GM06990 (cell line): ENCODE measurements around the gene ANKRD13D.

ENCODE experiments used
- DNase-seq: peaks from one replicate; pipeline ENCODE4 v3.0.0-alpha.2; 2011; ENCODE audit not compliant: insufficient read length; ENCODE audit errors: extremely low read depth
- H3K27me3 ChIP-seq: replicated peaks from 2 replicates; pipeline ENCODE4 v1.6.0; 2011; ENCODE audit warnings: low read length; ENCODE audit not compliant: control insufficient read depth, insufficient read depth
- H3K36me3 ChIP-seq: 2 replicates; pipeline ENCODE4 v1.5.1; 2011; ENCODE audit warnings: low read length; ENCODE audit not compliant: control insufficient read depth, insufficient read depth
- H3K4me3 ChIP-seq: replicated peaks from 2 replicates; pipeline ENCODE4 v1.5.1; 2011; ENCODE audit warnings: low read depth, mild to moderate bottlenecking, control low read depth, low read length
- CTCF ChIP-seq: IDR thresholded peaks from 2 replicates; pipeline ENCODE4 v1.5.1; 2011; ENCODE audit warnings: low read length, control low read depth, mild to moderate bottlenecking, inconsistent platforms; ENCODE audit not compliant: insufficient read depth, poor library complexity, severe bottlenecking

Gene ANKRD13D

DNA sequence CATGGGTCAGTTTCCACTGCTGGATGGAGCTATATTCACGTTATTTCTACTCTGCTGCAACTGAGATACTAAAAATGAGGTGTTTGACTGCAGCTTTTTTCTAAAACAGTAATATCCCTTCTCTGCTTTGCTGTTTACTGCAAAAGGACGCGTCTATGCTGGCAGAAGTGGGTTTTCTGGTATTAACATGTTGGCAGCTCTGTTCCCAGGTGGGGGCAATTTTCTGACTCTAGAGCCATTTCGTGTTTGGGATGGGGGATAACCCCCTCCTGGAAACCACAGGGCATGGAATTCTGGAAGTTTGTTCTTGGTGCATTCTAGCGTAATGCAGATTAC, 17.9 kb upstream of the ANKRD13D start:
- Histone ChIP-seq H3K4me3 (peak overlapping the region; percentile 60), H3K27me3 (no peaks in the 10 kb centered on the region), H3K36me3 (peaks cover 16% of the 10 kb centered on the region)
- TF ChIP-seq CTCF, result no peak
- DNase-seq, result no peak

DNA sequence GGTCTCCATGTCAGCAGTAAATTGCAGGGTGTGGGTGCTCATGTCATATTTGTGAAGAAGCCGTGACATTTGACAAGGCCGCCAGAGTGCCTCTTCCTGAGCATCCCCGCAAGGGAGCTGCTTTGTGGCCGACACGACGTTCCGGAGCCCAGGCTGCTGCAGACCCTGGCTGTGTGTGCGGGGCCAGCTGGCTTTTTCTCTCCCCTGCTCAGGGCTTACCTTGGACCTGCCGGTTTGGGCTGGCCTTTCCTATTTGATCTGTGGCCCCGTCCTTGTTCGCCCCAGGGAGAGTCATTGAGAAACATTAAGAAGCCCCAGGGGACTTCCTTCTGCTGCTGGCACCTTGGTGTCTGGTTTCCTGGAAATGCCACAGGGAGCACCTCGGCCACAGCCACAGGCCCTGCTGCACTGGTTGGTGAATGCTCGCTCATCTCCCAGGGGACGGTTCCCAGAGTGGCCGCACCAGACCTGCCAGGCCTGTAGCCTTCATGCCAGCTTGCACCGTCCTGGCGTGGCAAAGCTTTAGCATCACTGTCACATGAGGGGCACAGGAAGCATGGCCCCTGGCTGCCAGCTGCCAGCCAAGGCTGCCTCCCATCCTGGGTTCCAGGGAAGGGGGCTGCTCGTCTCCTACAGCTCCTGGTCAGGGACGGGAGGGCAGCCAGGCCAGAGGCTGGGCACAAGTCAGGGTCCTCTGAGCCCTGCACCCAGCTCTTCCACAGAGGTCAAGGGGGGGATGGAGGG, 17.4 kb upstream of the ANKRD13D start:
- no peak for DNase-seq
- no peak for TF ChIP-seq CTCF
- no peaks in the 10 kb centered on the region for H3K27me3 ChIP-seq
- peaks cover 16% of the 10 kb centered on the region for H3K36me3 ChIP-seq
- H3K4me3 ChIP-seq, result peak overlapping the region; percentile 60

DNA sequence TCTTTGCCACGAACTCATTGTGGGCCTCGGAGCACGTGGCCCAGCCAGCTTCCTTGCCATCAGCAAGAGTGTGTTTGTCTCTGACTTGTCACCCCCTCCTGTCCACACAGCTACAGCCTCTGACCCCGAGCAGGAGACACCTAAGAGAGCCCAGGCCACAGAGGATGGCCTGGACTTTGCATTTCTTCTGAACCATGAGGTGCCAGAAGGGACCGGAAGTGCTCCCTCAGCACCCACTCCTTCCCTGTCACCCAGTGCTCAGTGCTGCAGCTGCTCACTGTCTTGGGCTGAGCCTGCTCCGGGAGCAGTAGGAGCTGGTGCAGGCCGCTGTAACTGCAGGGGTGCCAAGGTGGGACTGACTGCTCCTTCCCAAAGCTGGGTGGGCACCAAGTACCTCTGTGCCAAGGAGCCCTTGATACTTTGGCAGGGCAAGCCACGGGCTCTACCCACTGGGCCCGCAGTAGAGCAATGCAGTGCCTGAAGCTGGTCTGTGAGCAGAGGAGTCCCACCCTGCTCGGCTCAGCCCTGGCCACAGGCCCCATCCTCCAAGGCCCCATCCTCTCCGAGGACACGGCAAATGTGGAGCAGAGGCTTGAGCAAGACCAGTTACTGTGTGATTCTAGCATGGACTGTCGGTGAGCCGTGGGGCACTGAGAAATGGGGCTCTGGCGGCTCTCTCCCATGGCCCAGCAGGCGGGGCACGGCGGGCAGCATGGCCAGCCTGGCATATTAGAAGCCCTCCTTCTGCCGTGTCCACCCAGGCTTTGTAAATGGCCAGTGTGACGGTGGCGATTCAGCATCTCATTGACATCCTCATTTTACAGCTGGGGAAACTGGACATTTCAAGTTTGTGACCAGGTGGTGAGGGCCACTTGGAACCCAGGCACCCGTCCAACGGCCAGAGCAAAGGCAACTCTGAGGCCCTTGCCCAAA, 16.5 kb upstream of the ANKRD13D start:
- no peak for DNase-seq
- Histone ChIP-seq H3K4me3 (peak overlapping the region; percentile 32), H3K36me3 (peaks cover 16% of the 10 kb centered on the region), H3K27me3 (no peaks in the 10 kb centered on the region)
- TF ChIP-seq CTCF, result no peak

DNA sequence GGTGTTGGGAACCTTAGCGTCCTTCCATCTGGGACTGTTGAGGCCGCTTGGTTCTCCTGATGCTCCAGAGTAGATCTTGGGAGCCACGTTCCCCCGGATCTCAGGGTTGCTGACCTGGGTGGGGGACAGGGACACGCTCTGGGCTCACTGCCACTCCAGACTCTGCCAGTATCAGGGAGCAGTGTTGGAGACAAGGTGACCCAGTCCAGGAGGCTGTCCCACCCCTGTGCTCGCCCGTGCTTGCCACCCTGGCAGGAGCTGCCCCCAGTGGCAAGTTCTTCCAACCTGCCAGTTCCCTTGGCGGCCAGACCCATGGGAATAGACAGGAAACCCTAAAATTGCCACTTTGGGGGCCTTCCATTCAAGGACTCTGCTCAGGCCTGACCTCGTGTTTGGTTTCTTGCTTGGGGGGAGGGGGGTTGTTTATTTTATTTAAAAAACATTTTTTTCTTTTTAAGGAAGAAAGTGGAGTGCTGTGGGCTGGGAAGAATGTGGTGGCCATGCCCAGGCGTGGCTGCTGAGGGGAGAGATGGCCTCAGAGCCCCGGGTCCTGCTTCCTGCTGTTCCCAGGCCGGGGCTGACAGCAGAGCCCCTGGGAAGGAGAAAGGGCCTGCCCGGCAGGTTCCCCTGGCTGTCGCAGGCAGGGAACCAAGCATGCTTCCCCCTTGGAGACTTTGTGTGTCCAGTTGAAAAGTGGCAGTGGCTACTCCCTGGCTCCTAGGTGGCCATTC, 15.7 kb upstream of the ANKRD13D start:
- Histone ChIP-seq H3K27me3 (no peaks in the 10 kb centered on the region), H3K36me3 (peaks cover 21% of the 10 kb centered on the region), H3K4me3 (peak overlapping the region; percentile 32)
- peak; percentile 6 for TF ChIP-seq CTCF
- DNase-seq, result no peak

- no peak for DNase-seq
- Histone ChIP-seq H3K4me3 (no peak overlapping the region), H3K36me3 (peaks cover 26% of the 10 kb centered on the region), H3K27me3 (no peaks in the 10 kb centered on the region)
- TF ChIP-seq CTCF, result no peak
Measured at GRCh38 chr11:67274768-67275605, 14.1 kb upstream of the ANKRD13D start.
